SK-N-SH (cell line): ENCODE measurements around the gene AHCY.

Source experiments
- POLR2AphosphoS5 ChIP-seq: IDR thresholded peaks from 2 replicates; pipeline ENCODE4 v1.6.1; 2012; ENCODE audit warnings: low read depth, low read length
- SMC3 ChIP-seq: IDR thresholded peaks from 2 replicates; pipeline ENCODE4 v1.6.1; 2012; ENCODE audit warnings: low read depth, low read length, improper control_type of control experiment
- TF ChIP-seq, protein P1 (sequence below): fragments of 200-600 bp; sonication (generic); IDR thresholded peaks from 2 replicates; pipeline ENCODE4 v1.6.1; 2017; ENCODE audit warnings: antibody characterized with exemption, mild to moderate bottlenecking, moderate library complexity
- TF ChIP-seq, protein P2 (sequence below): IDR thresholded peaks from 2 replicates; pipeline ENCODE4 v1.4.0; 2012; ENCODE audit warnings: low read depth
- TF ChIP-seq, protein P3 (sequence below): IDR thresholded peaks from 2 replicates; pipeline ENCODE4 v1.4.0; 2012; ENCODE audit warnings: low read depth, borderline replicate concordance

DNA sequence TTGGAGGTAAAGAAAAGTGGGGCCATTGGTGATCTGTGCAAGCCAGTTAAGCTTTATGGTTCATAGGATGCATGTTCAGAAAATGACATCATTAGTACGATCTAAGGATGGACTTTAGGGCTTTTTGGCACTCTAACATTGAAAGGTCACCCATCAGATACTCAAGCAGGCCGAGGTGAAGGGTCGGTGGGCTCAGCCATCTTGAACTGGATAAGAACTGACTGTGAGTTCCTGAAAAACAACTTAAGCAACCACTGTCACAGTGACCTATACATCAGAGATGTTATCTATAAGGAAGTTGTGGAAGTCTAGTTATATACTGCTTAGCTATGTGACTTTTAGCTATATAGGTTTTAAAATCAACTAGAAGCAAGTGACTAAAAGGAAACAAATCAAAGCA lies 46.9 kb upstream of the AHCY start:
- TF ChIP-seq, protein P1, sequence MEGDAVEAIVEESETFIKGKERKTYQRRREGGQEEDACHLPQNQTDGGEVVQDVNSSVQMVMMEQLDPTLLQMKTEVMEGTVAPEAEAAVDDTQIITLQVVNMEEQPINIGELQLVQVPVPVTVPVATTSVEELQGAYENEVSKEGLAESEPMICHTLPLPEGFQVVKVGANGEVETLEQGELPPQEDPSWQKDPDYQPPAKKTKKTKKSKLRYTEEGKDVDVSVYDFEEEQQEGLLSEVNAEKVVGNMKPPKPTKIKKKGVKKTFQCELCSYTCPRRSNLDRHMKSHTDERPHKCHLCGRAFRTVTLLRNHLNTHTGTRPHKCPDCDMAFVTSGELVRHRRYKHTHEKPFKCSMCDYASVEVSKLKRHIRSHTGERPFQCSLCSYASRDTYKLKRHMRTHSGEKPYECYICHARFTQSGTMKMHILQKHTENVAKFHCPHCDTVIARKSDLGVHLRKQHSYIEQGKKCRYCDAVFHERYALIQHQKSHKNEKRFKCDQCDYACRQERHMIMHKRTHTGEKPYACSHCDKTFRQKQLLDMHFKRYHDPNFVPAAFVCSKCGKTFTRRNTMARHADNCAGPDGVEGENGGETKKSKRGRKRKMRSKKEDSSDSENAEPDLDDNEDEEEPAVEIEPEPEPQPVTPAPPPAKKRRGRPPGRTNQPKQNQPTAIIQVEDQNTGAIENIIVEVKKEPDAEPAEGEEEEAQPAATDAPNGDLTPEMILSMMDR = no peak
- TF ChIP-seq POLR2AphosphoS5 = no peak
- TF ChIP-seq, protein P2, sequence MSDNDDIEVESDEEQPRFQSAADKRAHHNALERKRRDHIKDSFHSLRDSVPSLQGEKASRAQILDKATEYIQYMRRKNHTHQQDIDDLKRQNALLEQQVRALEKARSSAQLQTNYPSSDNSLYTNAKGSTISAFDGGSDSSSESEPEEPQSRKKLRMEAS = no peak
- no peak for TF ChIP-seq SMC3
- TF ChIP-seq, protein P3, sequence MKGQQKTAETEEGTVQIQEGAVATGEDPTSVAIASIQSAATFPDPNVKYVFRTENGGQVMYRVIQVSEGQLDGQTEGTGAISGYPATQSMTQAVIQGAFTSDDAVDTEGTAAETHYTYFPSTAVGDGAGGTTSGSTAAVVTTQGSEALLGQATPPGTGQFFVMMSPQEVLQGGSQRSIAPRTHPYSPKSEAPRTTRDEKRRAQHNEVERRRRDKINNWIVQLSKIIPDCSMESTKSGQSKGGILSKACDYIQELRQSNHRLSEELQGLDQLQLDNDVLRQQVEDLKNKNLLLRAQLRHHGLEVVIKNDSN = no peak
